ENCODE data around the gene DLX6.

- TF ChIP-seq CTCF (conservative IDR thresholded peaks at IDR 0.05) (no peak), ZFX (IDR thresholded peaks at IDR 0.05) (no peak)
These were observed 22.8 kb upstream of the DLX6 start for GRCh38 chr7:96982586-96982985.

Measured in C4-2B (cell line).